HL-60 (cell line): ENCODE results near the gene TCF23.
"Not testable (repeated sequence)": the region's sequence is repeated elsewhere in the genome, so short reads cannot be mapped to it uniquely, and the experiment has no call there.

Experiments
- DNase-seq, 2 experiments: peaks; one replicate each; pipeline ENCODE4 v3.0.0-alpha.2; 2010 to 2020; ENCODE audit warnings: low read depth in 1 of 2, low spot score in 1 of 2
- H3K27ac ChIP-seq: fragments of 250-450 bp; sonication (Bioruptor Pico); replicated peaks from 2 replicates; pipeline ENCODE4 v1.5.1; 2020; ENCODE audit warnings: mild to moderate bottlenecking, moderate library complexity
- H3K27me3 ChIP-seq: fragments of 250-450 bp; sonication (Bioruptor Pico); 2 replicates; pipeline ENCODE4 v1.5.1; 2021; ENCODE audit warnings: mild to moderate bottlenecking, moderate library complexity; ENCODE audit not compliant: insufficient read depth, poor library complexity, severe bottlenecking
- H3K4me3 ChIP-seq: replicated peaks from 2 replicates; pipeline ENCODE4 v1.5.1; 2011; ENCODE audit warnings: mild to moderate bottlenecking, control low read depth, low read length; ENCODE audit not compliant: insufficient read depth
- GABPA ChIP-seq: IDR thresholded peaks from 2 replicates; pipeline ENCODE4 v1.6.1; 2012; ENCODE audit warnings: low read depth
- POLR2AphosphoS5 ChIP-seq: IDR thresholded peaks from 2 replicates; pipeline ENCODE4 v1.6.1; 2012; ENCODE audit warnings: low read depth
- SPI1 ChIP-seq: IDR thresholded peaks from 2 replicates; pipeline ENCODE4 v1.6.1; 2012; ENCODE audit warnings: low read depth, mild to moderate bottlenecking, borderline replicate concordance
- TF ChIP-seq, protein P1 (sequence below): IDR thresholded peaks from one replicate; pipeline ENCODE4 v1.5.1; 2011; ENCODE audit warnings: low read length, control low read depth, inconsistent platforms; ENCODE audit not compliant: insufficient read depth
- TF ChIP-seq, protein P2 (sequence below): IDR thresholded peaks from 2 replicates; pipeline ENCODE4 v1.6.1; 2012; ENCODE audit warnings: low read depth; ENCODE audit not compliant: insufficient replicate concordance

The TCF23 gene

DNA sequence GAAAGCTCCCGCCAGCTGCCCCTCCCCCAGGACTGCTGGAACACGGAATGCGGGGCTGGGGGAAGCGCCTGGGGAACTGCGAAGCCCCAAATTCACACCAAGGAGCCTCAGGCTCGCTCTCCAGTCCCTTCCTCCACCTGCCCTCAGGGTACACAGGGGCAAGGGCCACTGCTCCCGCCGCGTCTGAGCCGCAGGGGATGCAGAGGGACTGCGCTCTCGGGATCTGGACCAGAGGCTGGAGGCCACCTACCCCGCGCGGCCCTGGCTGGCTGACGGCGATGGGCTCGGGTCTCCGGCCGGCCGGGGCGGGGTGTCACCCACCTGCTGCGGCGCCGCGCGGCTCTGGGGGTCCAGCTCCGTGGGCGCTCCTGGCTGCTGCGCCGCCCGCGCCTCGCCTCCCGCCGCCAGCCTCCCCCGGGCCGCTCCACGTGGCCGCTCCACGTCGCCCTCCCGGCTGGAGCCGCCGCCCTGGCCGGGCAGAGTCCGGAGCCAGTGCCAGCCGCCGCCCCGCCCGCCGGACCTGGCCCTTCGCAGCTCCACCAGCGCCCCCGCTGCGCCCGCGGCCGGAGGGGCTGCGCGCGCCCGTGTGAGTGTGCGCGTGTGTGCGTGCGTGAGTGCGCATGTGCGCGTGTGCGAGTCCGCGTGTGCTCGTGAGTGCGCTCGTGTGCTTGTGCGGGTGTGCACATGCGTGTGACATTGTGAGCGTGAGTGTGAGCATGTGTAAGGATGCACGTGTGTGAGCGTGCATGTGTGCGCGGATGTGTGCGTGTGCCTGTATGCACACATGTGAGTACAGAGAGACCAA is 30.1 kb upstream of the TCF23 start, which contains the start of gene CGREF1:
Gene CGREF1 (minus strand): TSS at position 604 of the 805 bp plus-strand sequence. CDS start 14,762 bp downstream, outside the sequence.
- TF ChIP-seq, protein P1, sequence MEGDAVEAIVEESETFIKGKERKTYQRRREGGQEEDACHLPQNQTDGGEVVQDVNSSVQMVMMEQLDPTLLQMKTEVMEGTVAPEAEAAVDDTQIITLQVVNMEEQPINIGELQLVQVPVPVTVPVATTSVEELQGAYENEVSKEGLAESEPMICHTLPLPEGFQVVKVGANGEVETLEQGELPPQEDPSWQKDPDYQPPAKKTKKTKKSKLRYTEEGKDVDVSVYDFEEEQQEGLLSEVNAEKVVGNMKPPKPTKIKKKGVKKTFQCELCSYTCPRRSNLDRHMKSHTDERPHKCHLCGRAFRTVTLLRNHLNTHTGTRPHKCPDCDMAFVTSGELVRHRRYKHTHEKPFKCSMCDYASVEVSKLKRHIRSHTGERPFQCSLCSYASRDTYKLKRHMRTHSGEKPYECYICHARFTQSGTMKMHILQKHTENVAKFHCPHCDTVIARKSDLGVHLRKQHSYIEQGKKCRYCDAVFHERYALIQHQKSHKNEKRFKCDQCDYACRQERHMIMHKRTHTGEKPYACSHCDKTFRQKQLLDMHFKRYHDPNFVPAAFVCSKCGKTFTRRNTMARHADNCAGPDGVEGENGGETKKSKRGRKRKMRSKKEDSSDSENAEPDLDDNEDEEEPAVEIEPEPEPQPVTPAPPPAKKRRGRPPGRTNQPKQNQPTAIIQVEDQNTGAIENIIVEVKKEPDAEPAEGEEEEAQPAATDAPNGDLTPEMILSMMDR, result no peak
- TF ChIP-seq POLR2AphosphoS5 (peak; percentile 42; the same call in 1 of the 2 replicates), GABPA (no peak)
- Histone ChIP-seq H3K27me3 (no peaks in the 10 kb centered on the region), H3K4me3 (peak within 1 kb of the TSS; percentile 54), H3K27ac (no peak within 1 kb of the TSS; the same call in 1 of the 2 replicates)
- DNase-seq, result peak in 1 of 2 experiments; percentile 61

DNA sequence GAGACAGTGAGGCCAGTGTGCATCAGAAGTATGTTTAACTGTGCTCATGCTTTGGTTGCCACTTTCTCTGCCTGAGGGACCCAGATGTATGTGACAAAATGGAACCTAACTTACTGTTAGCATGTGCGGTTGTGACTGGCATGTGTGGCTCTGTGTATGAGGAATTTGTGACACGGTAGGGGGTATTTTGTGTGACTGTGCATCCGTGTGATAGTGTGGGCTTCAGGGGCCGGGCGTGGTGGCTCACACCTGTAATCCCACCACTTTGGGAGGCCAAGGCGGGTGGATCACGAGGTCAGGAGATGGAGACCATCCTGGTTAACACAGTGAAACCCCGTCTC is 29.5 kb upstream of the TCF23 start:
- H3K27me3 ChIP-seq, result not testable (repeated sequence)

DNA sequence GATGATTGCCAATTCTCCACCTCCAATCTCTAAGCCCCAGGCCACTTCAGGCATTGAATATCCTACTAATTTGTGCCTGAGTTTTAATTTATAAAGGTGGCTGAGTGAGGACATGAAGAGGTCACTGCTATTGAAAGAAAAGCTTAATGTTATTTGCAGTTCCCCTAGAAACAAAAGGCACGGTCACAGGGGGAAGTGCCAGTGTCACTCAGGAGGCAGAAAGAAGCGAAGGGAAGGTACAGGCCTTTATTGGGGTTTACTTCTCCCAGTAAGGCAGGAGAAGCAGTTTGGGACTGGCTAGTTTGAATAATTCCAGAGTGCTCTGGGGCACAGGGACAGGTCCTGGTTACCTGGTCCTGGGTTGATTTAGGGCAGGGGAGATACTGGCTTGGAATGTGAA is 26.9 kb upstream of the TCF23 start:
- no peak for DNase-seq
- Histone ChIP-seq H3K27me3 (no peaks in the 10 kb centered on the region), H3K27ac (no peak overlapping the region; the same call in 1 of the 2 replicates), H3K4me3 (no peak overlapping the region)
- TF ChIP-seq, protein P2, sequence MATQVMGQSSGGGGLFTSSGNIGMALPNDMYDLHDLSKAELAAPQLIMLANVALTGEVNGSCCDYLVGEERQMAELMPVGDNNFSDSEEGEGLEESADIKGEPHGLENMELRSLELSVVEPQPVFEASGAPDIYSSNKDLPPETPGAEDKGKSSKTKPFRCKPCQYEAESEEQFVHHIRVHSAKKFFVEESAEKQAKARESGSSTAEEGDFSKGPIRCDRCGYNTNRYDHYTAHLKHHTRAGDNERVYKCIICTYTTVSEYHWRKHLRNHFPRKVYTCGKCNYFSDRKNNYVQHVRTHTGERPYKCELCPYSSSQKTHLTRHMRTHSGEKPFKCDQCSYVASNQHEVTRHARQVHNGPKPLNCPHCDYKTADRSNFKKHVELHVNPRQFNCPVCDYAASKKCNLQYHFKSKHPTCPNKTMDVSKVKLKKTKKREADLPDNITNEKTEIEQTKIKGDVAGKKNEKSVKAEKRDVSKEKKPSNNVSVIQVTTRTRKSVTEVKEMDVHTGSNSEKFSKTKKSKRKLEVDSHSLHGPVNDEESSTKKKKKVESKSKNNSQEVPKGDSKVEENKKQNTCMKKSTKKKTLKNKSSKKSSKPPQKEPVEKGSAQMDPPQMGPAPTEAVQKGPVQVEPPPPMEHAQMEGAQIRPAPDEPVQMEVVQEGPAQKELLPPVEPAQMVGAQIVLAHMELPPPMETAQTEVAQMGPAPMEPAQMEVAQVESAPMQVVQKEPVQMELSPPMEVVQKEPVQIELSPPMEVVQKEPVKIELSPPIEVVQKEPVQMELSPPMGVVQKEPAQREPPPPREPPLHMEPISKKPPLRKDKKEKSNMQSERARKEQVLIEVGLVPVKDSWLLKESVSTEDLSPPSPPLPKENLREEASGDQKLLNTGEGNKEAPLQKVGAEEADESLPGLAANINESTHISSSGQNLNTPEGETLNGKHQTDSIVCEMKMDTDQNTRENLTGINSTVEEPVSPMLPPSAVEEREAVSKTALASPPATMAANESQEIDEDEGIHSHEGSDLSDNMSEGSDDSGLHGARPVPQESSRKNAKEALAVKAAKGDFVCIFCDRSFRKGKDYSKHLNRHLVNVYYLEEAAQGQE, result no peak
- no peak for TF ChIP-seq GABPA
- TF ChIP-seq, protein P1, result no peak
- peak; percentile 32; the same call in 1 of the 2 replicates for TF ChIP-seq SPI1

More for the DNA sequence above, 29.5 kb upstream of the TCF23 start:
- H3K4me3 ChIP-seq, result peak overlapping the region; percentile 54
- H3K27ac ChIP-seq, DNase-seq: not testable (repeated sequence)

DNA sequence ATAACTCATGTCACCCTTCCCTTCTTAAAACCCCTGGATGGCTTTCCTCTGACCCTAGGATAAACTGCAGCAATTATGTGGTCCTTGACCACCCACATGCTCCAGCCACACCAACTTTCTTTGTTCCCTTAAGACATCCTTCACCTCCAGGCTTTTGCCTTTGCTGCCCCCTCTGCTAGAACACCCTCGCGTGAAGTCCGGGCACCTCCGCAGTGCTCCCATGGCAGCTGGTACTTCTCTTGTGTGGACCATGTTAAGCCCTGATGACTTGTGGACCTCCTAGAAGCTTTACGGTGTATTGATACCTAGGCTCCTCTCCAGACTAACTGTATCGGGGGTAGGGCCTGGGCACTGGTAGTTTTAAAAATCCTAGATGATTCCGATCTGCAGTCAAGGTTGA is 26.0 kb upstream of the TCF23 start:
- H3K27me3 ChIP-seq, result no peaks in the 10 kb centered on the region
- no peak overlapping the region; the same call in 1 of the 2 replicates for H3K4me3 ChIP-seq
- TF ChIP-seq, protein P2, result no peak
- TF ChIP-seq, protein P1, result no peak
- TF ChIP-seq POLR2AphosphoS5, result no peak
- TF ChIP-seq SPI1, result no peak
- no peak for TF ChIP-seq GABPA
- no peak for DNase-seq
- peak overlapping the region; percentile 44; the same call in 1 of the 2 replicates for H3K27ac ChIP-seq
